ENCODE data around the gene ORAI3. TPM values are rescaled to one million over a fixed set of nuclear protein-coding genes. Genes with fewer than 3 reads are reported as not detected.

Gene ORAI3
- polyA plus RNA-seq, 1 experiment: 37.1 TPM

GRCh38 chr16:30953511-30954124 lies 4.8 kb downstream of the ORAI3 start:
- POLR2A ChIA-PET: interaction anchor here (0.6 kb wide), 1 partner anchor 507 kb away, joined by 3 read pairs; no protein-coding TSS in a partner anchor
- H3K4me3 ChIP-seq (ENCODE audit: low read depth, low read length): no peak overlapping the region
- no peak for DNase-seq (ENCODE audit: low read depth)
- no peaks in the 10 kb centered on the region for H3K27me3 ChIP-seq (ENCODE audit: control insufficient read depth, insufficient read depth, low read length)
- CTCF ChIA-PET: interaction anchor here (0.6 to 3.2 kb wide), 25 partner anchors 12 to 521 kb away, joined by 3 to 30 read pairs (median 3); partner anchors contain the start of genes KAT8, VKORC1, ZNF646 and ZNF668
- peaks cover 1% of the 10 kb centered on the region; the same call in 1 of the 2 replicates for H3K36me3 ChIP-seq (ENCODE audit: control insufficient read depth, insufficient read depth, low read length)
- TF ChIP-seq CTCF (IDR thresholded peaks at IDR 0.05; ENCODE audit: insufficient read depth, low read depth, low read length): peak; percentile 75

- Histone ChIP-seq H3K4me3 (ENCODE audit: low read depth, low read length) (no peak overlapping the region), H3K36me3 (ENCODE audit: control insufficient read depth, insufficient read depth, low read length) (peaks cover 5% of the 10 kb centered on the region; the same call in 1 of the 2 replicates), H3K27me3 (ENCODE audit: control insufficient read depth, insufficient read depth, low read length) (no peaks in the 10 kb centered on the region)
- no peak for TF ChIP-seq CTCF (IDR thresholded peaks at IDR 0.05; ENCODE audit: insufficient read depth, low read depth, low read length)
- no peak for DNase-seq (ENCODE audit: low read depth)
- ChIA-PET CTCF (interaction anchor here (0.8 to 3.2 kb wide), 4 partner anchors 9 to 488 kb away, joined by 4 to 30 read pairs (median 8); partner anchors contain the start of gene ZNF843), POLR2A (no interaction called here)
Measured at GRCh38 chr16:30954993-30955392, 6.1 kb downstream of the ORAI3 start.

- H3K4me3 ChIP-seq (ENCODE audit: low read depth, low read length): peak overlapping the region; percentile 84
- ChIA-PET POLR2A (no interaction called here), CTCF (interaction anchor here (1.1 kb wide), 1 partner anchor 117 kb away, joined by 3 read pairs; the partner anchor contains the start of genes ZNF646 and ZNF668)
- TF ChIP-seq CTCF (IDR thresholded peaks at IDR 0.05; ENCODE audit: insufficient read depth, low read depth, low read length): peak; percentile 59
- peaks cover 13% of the 10 kb centered on the region for H3K36me3 ChIP-seq (ENCODE audit: control insufficient read depth, insufficient read depth, low read length)
- no peaks in the 10 kb centered on the region for H3K27me3 ChIP-seq (ENCODE audit: control insufficient read depth, insufficient read depth, low read length)
- no peak for DNase-seq (ENCODE audit: low read depth)
Measured at GRCh38 chr16:30956601-30957455, 8.0 kb downstream of the ORAI3 start.

- TF ChIP-seq CTCF (IDR thresholded peaks at IDR 0.05; ENCODE audit: insufficient read depth, low read depth, low read length): no peak
- peaks cover 16% of the 10 kb centered on the region for H3K36me3 ChIP-seq (ENCODE audit: control insufficient read depth, insufficient read depth, low read length)
- ChIA-PET CTCF (interaction anchor here (1.1 kb wide), 1 partner anchor 117 kb away, joined by 3 read pairs; the partner anchor contains the start of genes ZNF646 and ZNF668), POLR2A (no interaction called here)
- no peaks in the 10 kb centered on the region for H3K27me3 ChIP-seq (ENCODE audit: control insufficient read depth, insufficient read depth, low read length)
- peak within 1 kb of the TSS; percentile 84 for H3K4me3 ChIP-seq (ENCODE audit: low read depth, low read length)
- DNase-seq (ENCODE audit: low read depth): no peak
Measured at GRCh38 chr16:30957456-30958174, 8.7 kb downstream of the ORAI3 start, which contains the start of gene SETD1A. Gene SETD1A (plus strand): TSS chr16:30957754. CDS start chr16:30958732, 978 bp downstream.

Data from BJ (cell line).